NCI-H748 (cell line): ENCODE measurements around the gene BSX.

ENCODE experiments used
- DNase-seq: peaks from one replicate; lab custom pipeline; 2025; ENCODE audit not compliant: unreplicated experiment; lab: John Stamatoyannopoulos, UW

Gene BSX

GRCh38 chr11:122981388-122982264 is at the start of gene BSX:
Gene BSX, minus strand, starts transcription at chr11:122981834. Its CDS starts 163 bp downstream, at chr11:122981671.
- DNase-seq, result no peak

DNA sequence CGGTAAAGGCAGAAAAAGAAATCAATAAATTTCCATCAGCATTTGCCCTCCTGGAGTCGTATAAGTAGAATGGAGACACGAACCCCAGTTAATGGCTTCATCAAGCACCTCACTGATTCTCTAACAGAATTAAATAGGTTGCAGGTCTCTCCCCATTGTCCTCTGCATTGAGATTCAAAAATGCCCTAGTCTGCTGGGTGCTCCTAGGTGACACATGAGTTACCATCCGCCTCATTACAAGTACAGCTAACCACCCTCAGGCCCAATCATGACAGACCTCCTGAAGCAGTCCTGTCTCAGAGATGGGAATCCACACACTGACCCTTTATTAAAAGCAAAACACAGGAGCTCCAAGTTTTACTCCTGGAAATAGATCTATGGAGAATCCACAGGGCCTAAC is 48.9 kb upstream of the BSX start:
- peak; percentile 42 for DNase-seq

- peak; percentile 52 for DNase-seq
Measured at GRCh38 chr11:123020968-123021367, 39.3 kb upstream of the BSX start.

DNA sequence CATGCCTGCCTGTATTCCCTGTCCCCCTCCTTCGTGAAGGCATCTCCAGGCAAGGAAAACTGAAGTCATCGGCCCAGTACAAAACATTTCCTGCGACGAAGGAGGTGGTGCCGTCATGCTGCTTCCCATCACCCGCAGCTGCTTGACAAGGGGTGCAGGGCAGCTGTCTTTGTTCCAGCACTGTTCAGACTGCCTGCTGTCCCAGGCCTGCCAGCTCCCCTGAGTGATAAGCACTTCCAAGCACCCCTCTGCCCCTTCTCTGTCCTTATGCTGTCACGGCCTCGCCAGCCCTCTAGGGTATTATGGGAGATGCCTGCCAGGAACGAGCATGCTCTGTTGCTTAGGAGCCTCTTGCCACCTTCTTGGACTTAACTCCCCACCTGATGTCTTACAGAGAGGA is 37.1 kb upstream of the BSX start:
- DNase-seq, result no peak

GRCh38 chr11:123011510-123011909 is 29.9 kb upstream of the BSX start:
- no peak for DNase-seq

GRCh38 chr11:123006860-123007542 is 25.4 kb upstream of the BSX start:
- DNase-seq, result no peak

GRCh38 chr11:123000721-123001120 is 19.1 kb upstream of the BSX start:
- DNase-seq, result no peak

- no peak for DNase-seq
Measured at GRCh38 chr11:122998727-122999366, 17.2 kb upstream of the BSX start.

- peak; percentile 67 for DNase-seq
Measured at GRCh38 chr11:122995526-122995925, 13.9 kb upstream of the BSX start.

DNA sequence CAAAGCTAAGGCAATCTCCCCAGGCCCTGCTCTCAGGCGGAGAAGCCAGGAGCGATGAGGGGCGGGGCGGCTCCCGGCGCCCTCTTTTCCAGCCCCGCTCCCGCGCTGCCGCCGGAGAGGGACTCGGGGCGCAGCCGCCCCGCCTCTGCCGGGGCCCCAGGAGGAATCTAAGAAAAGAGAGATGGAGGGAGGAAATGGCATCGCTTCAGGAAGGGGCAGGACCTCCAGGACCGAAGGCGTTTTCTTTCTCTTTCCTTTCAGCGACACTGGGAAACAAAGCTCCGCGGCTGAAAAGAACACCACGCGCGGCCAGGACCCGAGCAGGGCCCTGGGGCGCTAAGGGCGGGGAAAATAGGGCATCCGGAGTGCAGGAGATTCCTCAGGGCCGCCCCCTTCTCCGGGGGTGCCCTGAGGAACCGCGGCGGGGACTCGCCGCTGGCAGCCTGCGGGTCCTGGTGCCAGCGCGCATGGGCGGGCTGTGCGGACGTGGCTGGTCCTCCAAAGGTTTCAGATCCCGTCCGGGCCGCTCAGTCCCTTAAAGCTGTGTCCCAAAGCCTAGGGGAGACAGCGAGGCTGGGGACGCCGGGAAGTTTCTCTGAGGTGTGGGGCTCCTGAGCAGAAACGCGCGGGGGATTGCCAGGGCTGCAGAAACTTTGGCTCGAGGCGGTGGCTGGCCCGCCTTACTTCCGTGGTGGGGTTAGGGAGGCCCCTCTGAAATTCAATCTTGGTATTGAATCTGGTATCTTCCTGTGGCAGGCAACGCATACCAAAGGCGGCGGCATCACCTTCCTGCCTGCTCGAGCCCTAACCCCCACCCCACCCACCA is 2.8 kb upstream of the BSX start:
- peak; percentile 40 for DNase-seq

GRCh38 chr11:122983438-122984185 is 2.0 kb upstream of the BSX start:
- peak; percentile 7 for DNase-seq

DNA sequence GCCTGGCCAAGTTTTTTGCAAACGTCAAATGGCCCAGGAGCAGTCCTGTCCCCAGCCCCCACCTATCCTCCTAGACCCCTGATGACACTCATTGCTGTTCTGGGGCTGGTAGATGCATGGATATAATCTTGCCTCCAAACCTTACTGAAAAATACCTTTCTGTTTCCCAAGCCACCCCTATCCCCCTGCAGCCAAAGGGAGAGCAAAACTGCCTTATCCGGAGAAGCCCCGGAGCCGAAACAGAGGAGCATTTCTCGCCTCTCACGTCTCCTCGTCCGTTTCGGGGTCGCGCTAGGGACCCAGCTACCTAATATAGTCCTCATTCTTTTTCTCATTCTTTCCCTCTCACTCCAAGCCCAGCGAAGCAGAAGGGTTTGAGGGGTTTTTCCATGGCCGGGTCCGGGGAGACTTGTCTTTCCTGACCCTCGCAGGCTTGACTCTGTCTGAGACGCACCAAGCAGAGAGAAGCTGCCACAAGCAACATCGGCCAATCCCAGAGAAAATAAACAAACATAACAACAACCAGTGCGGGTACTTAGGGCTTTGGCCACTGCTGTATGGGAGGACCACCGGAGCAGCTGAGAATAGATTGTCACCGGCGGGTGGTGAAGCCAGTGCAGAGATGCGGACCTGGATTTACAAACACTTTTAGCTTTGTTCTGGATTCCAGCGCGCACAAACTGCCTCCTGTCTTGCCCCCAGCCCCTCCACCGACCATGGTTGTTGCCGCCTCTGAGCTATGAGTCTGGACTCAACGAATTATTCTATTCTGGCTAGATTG is 1.6 kb downstream of the BSX start:
- no peak for DNase-seq

GRCh38 chr11:122979103-122979814 is 2.4 kb downstream of the BSX start:
- no peak for DNase-seq

DNA sequence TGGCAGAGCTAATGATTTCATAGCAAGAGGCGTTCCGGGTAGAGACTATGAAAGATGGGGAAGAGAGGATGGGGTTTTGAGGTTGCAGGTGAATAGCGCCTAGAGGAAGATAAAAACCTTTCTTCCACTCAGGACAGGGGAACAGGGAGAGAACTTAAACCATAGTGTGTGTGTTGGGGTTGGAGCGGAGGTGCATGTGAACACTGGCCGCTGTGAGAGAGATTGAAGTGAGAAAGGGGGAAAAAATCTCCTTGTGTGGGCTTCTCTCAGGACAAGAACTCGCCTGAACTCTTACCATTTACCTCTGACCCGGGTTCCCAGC is 3.4 kb downstream of the BSX start:
- DNase-seq, result no peak

DNA sequence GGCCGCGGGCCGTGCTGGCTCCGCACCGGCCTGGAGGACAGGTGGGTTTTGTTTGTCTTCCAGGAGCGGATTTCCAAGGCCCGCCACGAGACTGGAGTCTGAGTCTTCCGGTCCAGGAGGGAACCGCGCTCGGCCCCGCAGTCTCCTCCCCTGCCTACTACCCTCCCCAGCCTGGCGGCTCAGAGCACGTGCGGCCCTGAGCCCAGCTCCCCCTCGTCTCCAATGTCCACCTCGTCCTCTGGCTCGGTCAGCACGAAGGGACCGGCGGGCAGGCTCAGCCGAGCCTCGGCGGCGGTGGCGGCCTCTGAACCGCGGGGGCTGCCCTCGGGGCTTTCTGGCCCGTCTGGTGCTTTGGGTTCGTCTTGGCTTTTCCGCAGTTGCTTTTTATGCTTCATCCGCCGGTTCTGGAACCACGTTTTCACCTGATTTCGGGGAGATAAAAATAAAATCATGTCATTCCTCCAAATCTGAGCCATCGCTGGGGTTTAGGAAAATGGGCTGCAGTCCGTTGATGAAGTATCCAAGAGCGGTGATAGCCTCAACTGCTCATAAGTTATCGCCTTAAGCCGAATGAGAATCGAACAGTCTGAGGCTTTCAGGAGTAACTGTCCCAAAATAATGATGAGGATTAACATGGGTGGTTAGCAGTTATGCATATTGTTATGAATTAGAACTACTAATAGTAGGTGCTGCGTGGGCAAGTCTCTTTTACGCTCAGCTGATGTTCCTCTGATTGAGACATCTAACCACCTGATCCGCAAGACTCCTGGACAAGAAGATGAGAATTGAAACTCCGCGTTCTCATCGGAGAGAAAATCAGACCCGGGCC is 4.0 kb downstream of the BSX start:
- DNase-seq, result no peak

GRCh38 chr11:122976734-122977469 is 4.7 kb downstream of the BSX start:
- no peak for DNase-seq

DNA sequence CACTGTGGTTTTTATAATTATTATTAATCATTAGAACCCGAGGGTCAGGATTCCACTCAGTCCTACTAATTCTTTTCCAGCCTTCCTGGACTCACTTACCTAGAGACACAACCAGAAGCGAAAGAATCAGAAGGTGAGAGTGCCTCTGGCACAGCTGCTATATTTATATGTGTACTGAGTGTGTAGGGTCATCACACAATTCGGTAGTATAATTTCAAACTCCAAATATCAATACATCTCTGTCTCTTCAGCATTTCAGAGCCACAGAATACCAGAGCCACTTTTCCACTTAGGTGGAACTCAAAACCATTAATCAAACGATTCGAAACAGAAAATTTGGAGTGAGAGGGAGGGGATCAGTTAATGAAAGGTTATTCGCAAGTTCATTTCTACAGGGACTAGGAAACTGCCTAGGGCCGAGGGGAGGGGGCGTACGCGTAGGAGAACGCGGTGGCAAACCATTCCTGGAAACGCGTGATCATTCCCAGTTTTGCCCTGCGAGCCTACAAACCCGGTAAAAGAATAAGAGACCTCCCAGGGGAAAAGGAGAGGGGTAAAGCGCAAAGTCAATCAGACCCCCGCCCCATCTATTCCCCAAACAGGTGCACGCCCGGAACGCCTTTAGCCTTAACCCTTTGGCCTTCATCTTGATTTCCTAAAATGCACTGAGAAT is 5.4 kb downstream of the BSX start:
- DNase-seq, result no peak
